GM19035 (cell line): ENCODE data around the gene KIAA1671.

ENCODE experiments used
- ATAC-seq: cut with Tn5 transposase; IDR thresholded peaks from one replicate; pipeline ENCODE4 v1.9.1; 2021; ENCODE audit not compliant: unreplicated experiment

The KIAA1671 gene

DNA sequence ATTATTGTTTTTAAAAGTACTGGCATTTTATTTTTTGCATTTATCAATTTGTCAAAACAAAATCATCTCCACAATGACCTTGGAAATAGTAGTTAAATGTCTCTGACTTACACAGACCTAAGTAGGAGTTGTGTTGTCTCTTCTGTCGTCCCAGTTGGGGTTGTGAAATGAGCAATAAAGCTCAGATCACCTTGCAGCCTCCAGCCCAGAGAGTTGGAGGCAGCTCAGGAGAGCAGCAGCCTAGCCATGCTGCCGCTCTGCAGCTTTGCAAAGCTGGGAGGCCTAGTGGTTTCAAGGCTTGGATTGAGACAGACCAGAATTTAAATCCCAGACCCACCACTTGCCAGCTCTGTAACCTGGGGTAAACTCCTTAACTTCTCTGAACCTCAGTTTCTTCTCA, 181.9 kb downstream of the KIAA1671 start:
- no peak for ATAC-seq

DNA sequence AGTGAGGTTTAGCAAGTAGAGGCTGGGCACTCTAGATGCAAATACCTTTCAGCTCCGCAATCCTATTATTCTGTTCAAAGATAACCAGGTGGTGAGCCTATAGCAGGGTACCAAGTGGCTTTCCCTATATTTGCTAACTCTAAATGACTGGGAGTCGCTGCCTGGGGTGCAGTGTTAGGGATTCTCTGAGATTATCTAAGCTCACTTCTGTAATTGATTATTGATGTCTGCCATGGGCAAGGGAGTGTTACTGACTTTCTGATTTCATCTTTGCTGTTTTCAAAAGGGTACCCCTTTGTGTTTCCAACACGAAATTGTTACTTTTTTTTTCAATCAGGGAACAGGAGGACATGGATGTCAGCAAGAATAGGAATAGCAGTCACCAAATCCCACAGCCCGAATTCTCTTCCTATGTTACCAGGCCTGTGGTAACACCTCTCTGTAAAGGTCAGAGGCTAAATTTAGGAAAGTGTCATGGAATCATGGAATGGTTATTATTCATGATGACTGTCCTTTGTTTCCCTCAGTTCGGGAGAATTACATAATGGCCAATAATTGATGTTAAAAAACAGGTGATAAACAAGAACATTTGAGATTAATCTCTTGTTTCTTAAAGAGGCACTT, 184.5 kb downstream of the KIAA1671 start:
- ATAC-seq: no peak

DNA sequence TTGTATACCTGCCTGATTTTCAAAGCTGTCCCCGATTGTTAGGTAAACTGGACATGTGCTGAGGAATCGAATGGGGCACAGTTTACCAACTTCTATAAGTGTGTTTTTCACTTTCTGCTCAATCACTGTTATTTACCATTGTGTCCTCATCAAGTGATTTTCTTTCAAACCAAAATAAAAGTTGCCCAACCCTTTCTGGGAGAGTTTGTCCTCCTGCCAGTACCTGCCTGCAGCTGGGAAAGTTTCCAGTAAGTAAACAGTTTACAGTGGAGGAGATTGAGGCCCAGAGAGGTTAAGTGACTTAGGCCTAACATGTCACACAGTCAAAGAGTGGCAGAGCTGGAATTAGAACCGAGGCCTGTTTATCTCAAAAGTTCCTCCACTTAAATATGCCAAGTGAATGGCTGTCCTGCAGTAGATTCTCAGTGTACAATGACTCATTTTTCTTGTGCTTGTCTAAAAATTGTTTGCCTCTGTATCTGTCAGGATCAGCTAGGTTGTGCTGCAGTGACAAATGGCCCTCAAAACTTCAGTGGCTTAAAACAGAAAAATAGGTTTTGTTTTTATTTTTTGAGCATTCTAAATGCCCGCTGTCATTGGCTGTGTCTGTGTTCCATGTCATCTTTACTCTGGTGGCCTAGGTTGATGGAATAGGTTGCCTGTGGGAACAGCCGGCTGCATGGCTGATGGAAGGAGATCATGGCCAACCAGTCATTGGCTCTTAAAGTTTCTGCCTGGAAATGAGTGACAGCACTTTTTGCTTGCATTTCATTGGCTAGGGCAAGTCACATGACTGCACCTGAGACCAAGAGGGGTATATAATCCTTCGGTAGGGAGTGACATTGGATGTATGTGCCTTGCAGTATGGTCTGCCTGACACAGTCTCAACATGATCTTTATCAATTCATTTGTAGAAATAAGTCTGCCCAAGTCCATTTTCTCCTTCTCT, 185.3 kb downstream of the KIAA1671 start:
- no peak for ATAC-seq

DNA sequence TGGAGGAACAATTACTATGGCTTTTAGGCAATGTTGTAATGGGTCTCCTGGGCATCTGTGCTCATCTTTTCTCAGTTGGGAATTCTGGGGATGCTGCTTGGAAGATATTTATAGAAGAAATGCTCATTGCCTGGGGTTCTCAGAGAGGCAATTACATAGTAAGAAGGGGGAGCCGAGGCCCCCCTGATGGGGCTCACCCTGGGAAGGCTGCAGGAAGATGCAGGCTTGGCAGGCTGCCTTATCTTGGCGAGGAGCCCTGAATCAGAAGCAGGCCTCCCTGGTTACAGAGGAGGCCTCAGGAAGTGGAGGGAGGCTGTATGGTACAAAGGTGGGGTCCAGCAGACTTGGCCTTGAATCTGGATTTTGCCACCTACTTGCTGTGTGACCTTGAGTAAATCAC, 186.5 kb downstream of the KIAA1671 start:
- no peak for ATAC-seq

DNA sequence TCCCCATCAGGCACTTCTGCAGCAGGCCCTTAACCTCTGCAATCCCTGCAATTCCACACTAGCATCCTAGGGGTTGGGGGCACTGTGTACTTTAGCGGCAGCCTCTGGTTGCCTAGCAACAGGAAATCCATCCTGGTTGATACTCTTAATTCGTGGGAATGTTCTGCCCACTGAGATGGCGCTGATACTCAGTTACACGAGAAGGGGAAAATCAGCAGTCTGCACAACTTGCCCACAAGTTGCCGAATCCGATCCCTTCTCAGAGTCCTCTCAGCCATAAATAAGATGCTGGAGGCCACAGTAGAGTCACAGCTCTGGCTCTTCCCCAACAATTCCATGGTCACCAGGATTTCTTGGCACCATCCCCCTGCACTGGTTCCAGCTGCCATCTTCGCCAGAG, 189.6 kb downstream of the KIAA1671 start:
- ATAC-seq: no peak

DNA sequence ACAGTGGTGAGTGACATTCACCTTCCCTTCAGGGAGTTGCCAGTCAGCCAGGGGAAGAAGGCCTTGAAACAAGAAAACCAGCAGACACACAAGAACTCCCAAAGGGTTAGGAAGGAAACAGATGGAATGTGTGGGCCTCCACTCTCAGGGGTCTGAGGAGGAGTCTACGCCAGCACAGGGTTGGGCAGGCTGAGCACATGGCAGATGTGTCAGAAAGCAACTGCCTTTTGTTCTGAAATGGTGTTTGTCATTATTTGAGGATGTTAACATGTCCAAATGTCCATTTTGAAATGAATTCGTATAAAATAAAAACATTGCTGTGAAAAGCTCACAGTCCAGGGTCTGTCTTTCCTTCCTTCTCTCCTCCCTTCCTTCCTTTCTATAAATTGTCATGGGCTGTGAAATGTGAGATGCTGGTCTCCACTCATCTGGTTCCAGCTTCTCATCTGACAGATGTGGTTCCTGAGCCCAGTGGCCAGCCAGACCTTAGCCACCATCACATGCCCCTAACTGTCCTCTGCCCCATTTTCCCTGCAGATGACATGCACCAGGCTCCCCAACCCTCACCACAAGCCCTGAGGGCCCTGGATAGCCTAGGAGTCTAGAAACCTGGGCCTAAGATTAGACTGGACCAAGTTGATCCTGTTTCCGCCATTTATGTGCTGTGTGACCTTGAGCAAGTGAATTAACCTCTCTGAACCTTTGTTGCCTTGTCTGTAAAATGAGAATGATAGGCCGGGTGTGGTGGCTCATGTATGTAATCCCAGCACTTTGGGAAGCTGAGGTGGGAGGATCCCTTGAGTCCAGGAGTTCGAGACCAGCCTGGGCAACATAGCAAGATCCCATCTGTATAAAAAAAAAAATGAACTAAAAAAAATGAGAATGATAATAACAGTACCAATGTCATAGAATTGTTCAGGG, 190.9 kb downstream of the KIAA1671 start:
- no peak for ATAC-seq

DNA sequence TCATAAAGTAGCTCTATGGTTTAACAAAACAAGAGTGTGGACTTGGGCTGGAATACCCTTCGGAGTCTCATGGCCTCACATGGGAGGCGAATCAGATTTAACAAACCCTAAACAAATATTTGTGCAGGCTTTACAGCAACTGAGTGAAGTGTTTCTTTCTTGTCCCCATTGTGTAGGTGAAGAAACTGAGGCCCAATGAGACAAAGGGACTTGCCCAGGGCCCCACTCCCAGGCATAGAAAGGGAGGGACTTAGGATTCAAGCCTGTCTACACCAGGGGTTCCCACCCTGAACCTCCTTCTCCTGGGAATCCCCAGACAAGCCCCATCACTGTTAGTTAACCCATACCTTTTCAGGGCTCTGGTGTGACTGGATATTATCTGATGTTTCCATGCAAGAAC, 192.0 kb downstream of the KIAA1671 start:
- ATAC-seq: no peak

DNA sequence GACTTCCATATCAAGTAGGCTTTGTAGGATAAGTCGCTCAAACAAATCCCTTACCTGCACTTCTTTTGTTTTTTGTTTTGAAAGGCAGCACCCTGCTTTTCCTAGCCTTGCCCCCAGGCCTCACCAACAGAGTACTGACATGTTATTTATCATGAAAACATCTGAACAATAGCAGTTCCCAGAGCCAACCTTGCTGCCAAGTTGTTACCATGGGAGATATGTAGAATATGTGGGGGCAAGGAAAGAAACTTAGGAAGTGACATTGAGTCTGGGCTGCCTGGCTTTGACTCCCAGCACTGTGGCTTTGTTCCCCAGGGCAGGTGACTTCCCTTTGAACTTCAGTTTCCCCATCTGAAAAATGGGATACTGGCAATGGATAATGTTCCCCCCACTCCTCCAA, 193.8 kb downstream of the KIAA1671 start:
- ATAC-seq: no peak

DNA sequence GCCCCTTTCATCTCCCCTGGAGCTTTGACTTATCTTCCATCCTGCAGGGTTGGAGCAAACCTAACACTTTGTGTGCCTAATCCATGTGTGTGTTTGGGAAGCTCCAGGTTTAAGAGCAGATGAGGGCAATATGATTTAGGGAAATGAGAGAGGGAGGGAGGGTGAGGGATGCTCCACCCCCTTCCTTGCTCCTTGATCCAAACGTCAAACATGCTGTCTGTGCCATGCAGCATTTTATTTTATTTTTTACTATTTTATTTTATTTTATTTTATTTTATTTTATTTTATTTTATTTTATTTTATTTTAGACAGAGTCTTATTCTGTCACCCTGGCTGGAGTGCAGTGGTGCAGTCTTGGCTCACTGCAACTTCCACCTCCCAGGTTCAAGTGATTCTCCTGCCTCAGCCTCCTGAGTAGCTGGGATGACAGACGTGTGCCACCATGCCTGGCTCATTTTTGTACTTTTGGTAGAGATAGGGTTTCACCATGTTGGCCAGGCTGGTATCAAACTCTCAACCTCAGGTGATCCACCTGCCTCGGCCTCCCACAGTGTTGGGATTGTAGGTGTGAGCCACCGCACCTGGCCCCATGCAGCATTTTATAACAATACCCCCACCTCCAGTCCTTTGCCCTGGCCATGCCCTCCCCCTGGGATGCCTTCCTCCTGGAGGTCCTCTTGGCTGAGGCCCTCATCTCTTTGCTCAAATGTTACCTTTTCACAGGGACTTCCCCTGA, 194.6 kb downstream of the KIAA1671 start:
- no peak for ATAC-seq

DNA sequence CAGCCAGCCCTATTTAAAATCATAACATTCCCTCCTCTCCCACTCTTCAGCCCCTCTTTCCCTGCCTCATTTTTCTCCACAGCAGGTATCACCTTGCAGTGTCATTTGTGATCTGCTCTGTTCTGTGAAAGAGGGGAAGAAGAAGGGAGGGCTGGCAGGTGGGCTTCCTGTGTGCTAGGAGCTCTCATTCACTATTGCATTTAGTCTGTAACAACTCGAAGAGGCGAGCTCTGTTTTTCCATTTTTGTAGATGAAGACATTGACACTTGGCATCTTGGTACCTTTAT, 195.1 kb downstream of the KIAA1671 start:
- ATAC-seq: no peak

DNA sequence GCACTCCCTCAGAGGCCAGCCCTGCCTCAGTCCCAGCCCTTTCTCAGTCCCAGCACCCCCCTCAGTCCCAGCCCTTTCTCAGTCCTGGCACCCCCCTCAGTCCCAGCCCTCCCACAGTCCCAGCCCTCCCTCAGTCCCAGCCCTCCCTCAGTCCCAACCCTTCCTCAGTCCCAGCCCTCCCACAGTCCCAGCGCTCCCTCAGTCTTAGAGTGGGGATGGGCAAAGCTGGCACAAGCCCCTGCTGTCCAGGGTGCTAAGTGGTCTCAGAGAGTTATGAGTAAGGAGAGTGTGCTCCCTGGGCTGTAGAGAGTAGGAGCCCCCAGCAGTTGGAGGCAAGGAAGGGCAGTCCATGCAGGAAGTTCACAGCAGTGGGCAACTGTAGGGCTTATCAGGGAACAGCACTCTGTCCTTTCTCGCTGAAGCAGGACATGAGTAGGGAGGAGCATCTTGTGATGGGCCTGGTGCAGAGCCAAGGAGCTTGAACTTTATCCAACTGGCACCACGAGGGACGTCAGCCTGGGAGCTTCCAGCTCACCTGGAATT, 195.7 kb downstream of the KIAA1671 start:
- no peak for ATAC-seq

DNA sequence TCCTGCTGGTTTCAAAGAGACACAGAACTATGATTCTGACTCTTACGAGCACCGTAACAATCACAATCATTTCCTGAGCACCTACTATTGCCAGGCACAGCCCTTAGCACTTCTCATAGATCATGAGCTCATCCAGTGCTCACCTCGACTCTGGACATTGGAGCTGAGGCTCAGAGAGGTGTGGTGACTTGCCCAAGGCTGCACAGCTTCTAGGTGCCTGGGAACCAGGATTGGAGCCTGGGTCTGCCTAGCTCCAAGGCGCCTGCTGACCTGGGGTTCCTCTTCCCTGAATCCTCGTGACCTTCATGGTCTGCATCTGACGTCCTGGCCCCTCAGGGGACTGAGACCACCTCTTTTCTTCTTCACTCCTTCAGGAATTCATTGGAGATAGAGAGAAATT, 196.5 kb downstream of the KIAA1671 start:
- no peak for ATAC-seq

DNA sequence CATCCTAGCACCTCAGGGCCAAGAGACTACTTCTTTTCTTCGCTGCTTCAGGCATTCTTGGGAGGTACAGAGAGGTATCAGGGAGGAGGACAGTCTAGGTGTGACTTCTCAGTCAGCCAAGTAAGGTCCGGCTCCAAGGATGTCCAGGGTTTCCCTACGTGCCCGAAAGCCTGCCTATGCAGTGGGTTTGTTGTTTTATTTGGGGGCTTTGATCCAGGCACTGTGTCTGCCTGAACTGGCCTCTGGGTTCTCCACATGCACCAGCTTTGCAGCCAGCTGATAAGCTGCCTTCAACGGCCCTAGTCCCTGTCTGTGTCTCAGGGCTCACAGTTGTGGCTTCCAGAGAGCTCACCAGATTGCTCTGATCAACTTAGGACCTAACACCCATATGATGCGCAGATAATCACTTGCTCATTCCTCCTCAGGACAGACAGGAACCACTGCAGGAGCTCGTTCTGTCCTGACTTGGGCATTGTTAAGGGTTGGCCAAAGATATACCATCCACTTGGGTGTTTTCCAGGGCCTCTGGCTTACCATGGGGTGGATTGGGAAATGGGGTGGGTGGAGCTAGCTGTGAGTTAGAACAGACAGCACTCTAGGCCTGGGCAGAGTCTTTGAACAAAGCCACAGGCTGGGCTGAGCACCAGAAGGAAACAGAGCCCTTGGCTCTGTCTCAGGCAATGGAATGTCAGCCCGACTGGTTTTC, 201.6 kb downstream of the KIAA1671 start:
- no peak for ATAC-seq

DNA sequence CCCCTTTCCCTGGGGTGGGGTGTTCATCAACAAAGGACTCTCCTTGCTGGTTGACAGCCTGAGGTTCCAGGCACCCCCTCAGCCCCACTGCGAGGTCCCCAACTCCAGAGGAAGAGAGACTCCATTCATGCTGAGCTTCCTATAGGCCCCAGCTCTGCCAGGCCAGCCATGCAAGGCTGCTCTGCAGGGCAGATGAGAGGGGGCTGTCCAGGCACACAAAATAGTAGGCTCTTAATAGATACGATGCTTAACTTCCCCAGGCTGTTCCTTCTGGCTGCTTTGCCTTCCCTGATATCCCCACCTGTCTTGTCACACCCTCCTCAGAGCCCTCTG, 202.1 kb downstream of the KIAA1671 start:
- no peak for ATAC-seq

DNA sequence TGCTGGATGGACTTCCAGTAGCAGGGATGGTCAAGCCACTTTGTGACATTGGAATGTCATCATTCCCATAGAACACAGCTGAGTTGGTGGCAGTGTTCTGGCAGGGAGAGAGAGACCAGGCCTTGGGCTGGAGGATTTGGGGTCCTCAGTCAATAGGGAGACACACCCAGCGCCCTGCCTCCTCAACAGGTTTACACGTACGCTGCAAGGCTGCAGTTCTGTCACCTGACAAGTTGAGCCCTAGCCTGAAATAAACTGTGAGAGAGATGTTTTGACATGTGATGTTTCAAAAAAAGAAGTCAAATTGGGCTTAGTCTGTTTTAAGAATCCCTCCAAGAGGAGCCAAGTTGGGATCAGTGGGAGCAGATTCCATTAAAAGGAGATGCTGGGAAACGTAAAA, 204.2 kb downstream of the KIAA1671 start:
- ATAC-seq: no peak

DNA sequence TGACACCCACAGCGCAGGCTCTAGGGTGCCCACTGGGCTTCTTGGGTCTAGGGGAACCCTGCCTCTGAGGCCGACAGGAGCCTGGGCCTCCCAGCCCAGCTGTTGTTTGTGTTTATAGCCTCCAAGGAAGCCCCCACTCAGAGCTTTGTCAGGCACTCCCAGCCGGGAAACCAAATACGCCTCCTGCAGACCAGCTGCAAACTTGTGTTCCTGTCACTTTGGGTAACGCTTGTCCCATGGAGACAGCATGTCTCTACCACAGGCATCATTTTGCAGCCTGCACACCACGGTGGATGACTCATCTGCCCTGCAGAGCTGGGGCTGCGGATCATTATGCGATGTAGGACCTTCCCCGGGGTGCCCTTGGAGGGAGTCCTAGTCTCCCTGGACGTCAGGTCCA, 206.5 kb downstream of the KIAA1671 start:
- no peak for ATAC-seq

DNA sequence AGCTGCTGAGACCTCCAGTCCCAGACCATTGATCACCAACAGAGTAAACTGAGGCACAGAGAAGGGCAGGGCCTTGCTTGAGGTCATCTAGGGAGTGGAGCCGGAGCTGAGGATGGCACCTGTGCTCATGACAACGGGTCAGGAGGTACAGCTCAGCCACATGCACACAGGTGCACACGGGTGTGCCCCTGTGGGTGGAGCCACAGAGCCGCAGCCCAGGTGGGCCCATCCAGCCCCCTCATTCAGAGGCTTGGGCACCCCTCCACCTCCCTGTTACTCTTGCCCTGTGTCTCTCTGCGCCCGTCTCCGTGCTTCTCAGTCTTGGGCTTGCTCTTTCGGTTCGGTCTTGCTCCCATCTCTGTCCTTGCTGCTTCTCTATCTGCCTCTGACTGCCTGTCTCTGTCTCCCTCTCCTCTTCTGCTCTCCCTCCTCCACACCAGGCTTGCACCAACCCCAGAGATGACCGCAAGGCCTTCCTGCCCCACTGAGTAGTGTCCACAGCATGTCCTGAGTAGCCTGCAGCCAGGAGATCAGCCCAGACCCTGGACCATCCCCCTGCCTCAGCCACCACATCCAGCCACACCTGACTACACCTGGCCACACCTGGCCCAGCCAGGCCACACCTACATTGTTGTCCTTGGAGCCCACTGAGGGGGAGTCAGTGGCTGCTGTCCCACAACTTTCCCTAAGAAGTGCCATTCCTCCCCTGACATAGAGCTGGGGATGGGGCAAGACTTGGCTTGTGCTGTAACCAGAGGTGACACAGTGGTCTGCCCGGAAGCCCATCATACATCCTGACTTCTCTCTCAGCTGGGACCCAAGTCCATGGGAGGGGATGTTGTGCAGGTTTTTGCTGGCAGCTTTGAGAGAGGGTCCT, 207.8 kb downstream of the KIAA1671 start:
- ATAC-seq: no peak

DNA sequence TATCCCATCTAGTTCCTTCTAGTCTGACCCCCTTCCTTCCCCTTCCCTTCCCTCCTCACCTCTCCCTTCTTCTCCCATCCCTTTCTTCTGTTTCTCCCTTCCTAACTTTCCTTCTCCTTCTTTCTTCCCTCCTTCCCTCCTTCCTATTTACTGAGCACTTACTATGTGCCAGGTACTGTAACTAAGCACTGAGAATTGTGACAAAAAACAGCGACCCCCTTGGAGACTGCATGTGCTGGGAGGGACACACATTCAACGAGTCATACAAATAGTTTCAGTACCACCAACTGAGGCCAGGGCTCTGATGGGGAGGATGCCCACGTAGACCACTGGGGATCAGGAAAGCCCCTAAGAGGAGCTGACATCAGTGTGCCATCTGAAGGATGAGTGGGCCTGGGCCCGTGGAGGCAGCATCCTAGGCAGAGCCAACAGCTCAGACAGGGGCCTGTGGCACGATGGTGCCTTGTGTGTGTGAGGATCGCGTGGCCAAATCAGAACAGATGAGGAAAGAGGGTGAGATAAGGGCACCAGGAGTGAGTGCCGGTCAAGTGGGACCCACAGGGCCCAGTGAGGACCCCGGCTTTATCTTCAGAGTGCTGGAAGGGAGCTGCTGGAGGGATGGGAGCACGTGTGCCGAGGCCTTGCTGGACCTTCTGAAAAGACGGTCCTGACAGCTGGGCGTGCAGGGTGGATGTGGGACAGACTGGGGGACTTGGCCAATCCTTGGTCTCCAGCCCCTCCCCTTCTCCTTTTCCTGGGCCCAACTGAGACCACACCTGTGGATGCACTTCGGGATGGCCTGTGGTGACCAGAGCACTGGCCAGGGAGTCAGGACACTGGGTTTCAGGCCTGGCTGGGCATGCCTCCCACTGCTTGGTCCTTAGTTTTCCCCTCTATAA, 208.8 kb downstream of the KIAA1671 start:
- ATAC-seq: no peak
